ENCODE data around the gene POMGNT2.

DNA sequence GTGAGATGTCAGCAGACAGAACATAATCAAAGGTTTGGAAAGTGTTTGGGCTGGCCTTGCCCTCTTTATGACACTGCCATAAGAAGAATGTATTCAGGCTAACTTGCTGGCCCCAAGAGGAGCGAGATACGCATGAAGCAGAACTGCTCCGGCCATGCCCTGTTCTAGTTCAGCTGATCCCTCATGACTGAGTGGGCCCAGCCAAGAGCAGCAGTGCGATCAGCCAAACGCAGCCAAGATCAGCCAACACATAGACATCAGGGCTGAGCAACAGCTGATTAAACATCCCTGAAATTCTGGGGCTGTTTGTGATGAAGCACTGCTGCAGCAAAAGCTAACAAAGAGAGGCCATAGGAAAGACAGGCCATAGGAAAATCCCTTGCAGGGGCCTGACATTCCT, 24.1 kb downstream of the POMGNT2 start:
- TF ChIP-seq, protein P1, sequence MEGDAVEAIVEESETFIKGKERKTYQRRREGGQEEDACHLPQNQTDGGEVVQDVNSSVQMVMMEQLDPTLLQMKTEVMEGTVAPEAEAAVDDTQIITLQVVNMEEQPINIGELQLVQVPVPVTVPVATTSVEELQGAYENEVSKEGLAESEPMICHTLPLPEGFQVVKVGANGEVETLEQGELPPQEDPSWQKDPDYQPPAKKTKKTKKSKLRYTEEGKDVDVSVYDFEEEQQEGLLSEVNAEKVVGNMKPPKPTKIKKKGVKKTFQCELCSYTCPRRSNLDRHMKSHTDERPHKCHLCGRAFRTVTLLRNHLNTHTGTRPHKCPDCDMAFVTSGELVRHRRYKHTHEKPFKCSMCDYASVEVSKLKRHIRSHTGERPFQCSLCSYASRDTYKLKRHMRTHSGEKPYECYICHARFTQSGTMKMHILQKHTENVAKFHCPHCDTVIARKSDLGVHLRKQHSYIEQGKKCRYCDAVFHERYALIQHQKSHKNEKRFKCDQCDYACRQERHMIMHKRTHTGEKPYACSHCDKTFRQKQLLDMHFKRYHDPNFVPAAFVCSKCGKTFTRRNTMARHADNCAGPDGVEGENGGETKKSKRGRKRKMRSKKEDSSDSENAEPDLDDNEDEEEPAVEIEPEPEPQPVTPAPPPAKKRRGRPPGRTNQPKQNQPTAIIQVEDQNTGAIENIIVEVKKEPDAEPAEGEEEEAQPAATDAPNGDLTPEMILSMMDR (IDR thresholded peaks at IDR 0.05; ENCODE audit: low read length): no peak
- no peak for TF ChIP-seq EZH2 (IDR thresholded peaks at IDR 0.05; ENCODE audit: borderline replicate concordance, low read length)
